GM23338 (cell line): ENCODE measurements around the gene SLC37A1. TPM values are rescaled to one million over a fixed set of nuclear protein-coding genes. Genes with fewer than 3 reads are reported as not detected.

ENCODE experiments used
- ATAC-seq: fragments of 200-7000 bp; cut with Tn5 transposase; 3 replicates; pipeline ENCODE4 v1.9.1; 2020
- DNase-seq: peaks from one replicate; pipeline ENCODE4 v3.0.0-alpha.2; 2015; ENCODE audit warnings: low spot score
- H2AFZ ChIP-seq: fragments of 200-600 bp; sonication (generic); 2 replicates; pipeline ENCODE4 v1.8.0; 2016; ENCODE audit warnings: antibody characterized with exemption, mild to moderate bottlenecking, moderate library complexity
- H3F3A ChIP-seq: fragments of 200-600 bp; sonication (generic); replicated peaks from 2 replicates; pipeline ENCODE4 v1.8.0; 2017; ENCODE audit warnings: antibody characterized with exemption, mixed run types, low read depth
- H3K27ac ChIP-seq: fragments of 200-600 bp; sonication (generic); 2 replicates; pipeline ENCODE4 v1.6.1; 2016; ENCODE audit warnings: low read depth
- H3K27me3 ChIP-seq: fragments of 200-600 bp; sonication (generic); 2 replicates; pipeline ENCODE4 v1.8.0; 2016; ENCODE audit warnings: mild to moderate bottlenecking, mixed run types, moderate library complexity; ENCODE audit not compliant: insufficient read depth
- H3K36me3 ChIP-seq: fragments of 200-600 bp; sonication (generic); 2 replicates; pipeline ENCODE4 v1.8.0; 2016; ENCODE audit warnings: mild to moderate bottlenecking; ENCODE audit not compliant: insufficient read depth
- H3K4me1 ChIP-seq: fragments of 200-600 bp; sonication (generic); 2 replicates; pipeline ENCODE4 v1.8.0; 2016; ENCODE audit warnings: mild to moderate bottlenecking, moderate library complexity; ENCODE audit not compliant: insufficient read depth
- H3K4me2 ChIP-seq: fragments of 200-600 bp; sonication (generic); 2 replicates; pipeline ENCODE4 v1.7.1; 2017; ENCODE audit warnings: mixed run types
- H3K4me3 ChIP-seq: fragments of 200-600 bp; sonication (generic); 2 replicates; pipeline ENCODE4 v1.6.1; 2016; ENCODE audit warnings: mixed run types
- H3K79me2 ChIP-seq: fragments of 200-600 bp; sonication (generic); replicated peaks from 2 replicates; pipeline ENCODE4 v1.8.0; 2017; ENCODE audit warnings: mild to moderate bottlenecking; ENCODE audit not compliant: insufficient read depth
- H3K9me2 ChIP-seq: fragments of 200-600 bp; sonication (generic); 2 replicates; pipeline ENCODE4 v1.8.0; 2017; ENCODE audit not compliant: insufficient read depth
- H4K20me1 ChIP-seq: fragments of 200-600 bp; sonication (generic); replicated peaks from 2 replicates; pipeline ENCODE4 v1.8.0; 2017; ENCODE audit warnings: mild to moderate bottlenecking; ENCODE audit not compliant: insufficient read depth
- H3K27ac Mint-ChIP-seq: 2 replicates; pipeline ENCODE4 v1.8.0; 2020; ENCODE audit warnings: inconsistent platforms, mild to moderate bottlenecking, moderate library complexity, mixed read lengths
- H3K27me3 Mint-ChIP-seq: 3 replicates; pipeline ENCODE4 v1.8.0; 2022; ENCODE audit warnings: low read depth, mild to moderate bottlenecking, moderate library complexity, mixed read lengths, inconsistent platforms; ENCODE audit not compliant: insufficient read depth, poor library complexity
- H3K36me3 Mint-ChIP-seq: 3 replicates; pipeline ENCODE4 v1.8.0; 2021; ENCODE audit warnings: low read depth, mild to moderate bottlenecking, inconsistent platforms, moderate library complexity, mixed read lengths
- H3K4me1 Mint-ChIP-seq: 3 replicates; pipeline ENCODE4 v1.8.0; 2020; ENCODE audit warnings: mild to moderate bottlenecking, inconsistent platforms, mixed read lengths
- H3K4me3 Mint-ChIP-seq: 3 replicates; pipeline ENCODE4 v1.8.0; 2021; ENCODE audit warnings: moderate library complexity, mild to moderate bottlenecking, inconsistent platforms, mixed read lengths
- H3K9me3 Mint-ChIP-seq: 3 replicates; pipeline ENCODE4 v1.8.0; 2020; ENCODE audit warnings: moderate library complexity, mild to moderate bottlenecking, inconsistent platforms, mixed read lengths
- CREB1 ChIP-seq: fragments of 250-450 bp; sonication (Bioruptor Pico); IDR thresholded peaks from 2 replicates; pipeline ENCODE4 v1.5.0; 2020; ENCODE audit warnings: low read depth, mild to moderate bottlenecking, moderate library complexity
- NANOG ChIP-seq: IDR thresholded peaks from 2 replicates; pipeline ENCODE4 v1.6.1; 2016; ENCODE audit warnings: antibody characterized with exemption, borderline replicate concordance
- STAT1 ChIP-seq: IDR thresholded peaks from one replicate; pipeline ENCODE4 v1.6.1; 2016; ENCODE audit warnings: antibody characterized with exemption; ENCODE audit not compliant: unreplicated experiment
- ZNF114 ChIP-seq: fragments of 250-450 bp; sonication (Bioruptor Pico); IDR thresholded peaks from 2 replicates; pipeline ENCODE4 v1.5.0; 2020; ENCODE audit warnings: mild to moderate bottlenecking, moderate library complexity
- ZNF331 ChIP-seq: fragments of 250-450 bp; sonication (Bioruptor Pico); IDR thresholded peaks from 2 replicates; pipeline ENCODE4 v1.5.0; 2020; ENCODE audit warnings: low read depth, mild to moderate bottlenecking, moderate library complexity
- polyA plus RNA-seq: library from polyadenylated mRNA; unstranded; fragments of >200 nt; fragmentation: Nextera tagmentation; extraction: Ambion mirVana; gene quantifications from 2 replicates; pipeline ENCODE4 v1.2.1, GENCODE V29; 2016
- total RNA-seq: library from RNA; depleted of rRNA; stranded (reverse); fragments of >200 nt; shearing (Covaris generic); gene quantifications from 2 replicates; pipeline ENCODE4 v1.2.3, GENCODE V29; 2014
- TF ChIP-seq, protein P1 (sequence below): IDR thresholded peaks from 2 replicates; pipeline ENCODE4 v1.6.1; 2016; ENCODE audit warnings: antibody characterized with exemption
- TF ChIP-seq, protein P2 (sequence below): IDR thresholded peaks from one replicate; pipeline ENCODE4 v1.6.1; 2018; ENCODE audit warnings: antibody characterized with exemption; ENCODE audit not compliant: unreplicated experiment

SLC37A1 gene
- total and polyA plus RNA-seq, 2 experiments from 2014 or later: 14.0 to 30.3 TPM

DNA sequence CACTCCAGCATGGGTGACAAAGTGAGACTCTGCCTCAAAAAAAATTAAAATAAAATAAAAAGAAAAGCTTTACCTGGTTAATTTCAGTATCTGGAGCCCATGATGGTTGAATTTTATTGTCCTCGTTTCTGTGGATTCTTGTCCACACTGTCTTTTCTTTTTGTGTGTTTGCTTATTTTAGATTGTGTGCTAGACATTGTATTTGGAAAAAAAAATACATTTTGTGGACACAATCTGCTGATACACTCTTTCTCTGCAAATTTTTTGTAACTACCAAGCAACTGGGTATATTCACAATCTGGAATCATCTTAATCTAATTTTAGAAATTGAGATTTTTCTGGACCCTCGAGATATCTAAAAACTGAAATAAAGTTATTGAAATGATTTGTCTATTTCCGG lies 98.2 kb downstream of the SLC37A1 start (continued):
- TF ChIP-seq, protein P1, sequence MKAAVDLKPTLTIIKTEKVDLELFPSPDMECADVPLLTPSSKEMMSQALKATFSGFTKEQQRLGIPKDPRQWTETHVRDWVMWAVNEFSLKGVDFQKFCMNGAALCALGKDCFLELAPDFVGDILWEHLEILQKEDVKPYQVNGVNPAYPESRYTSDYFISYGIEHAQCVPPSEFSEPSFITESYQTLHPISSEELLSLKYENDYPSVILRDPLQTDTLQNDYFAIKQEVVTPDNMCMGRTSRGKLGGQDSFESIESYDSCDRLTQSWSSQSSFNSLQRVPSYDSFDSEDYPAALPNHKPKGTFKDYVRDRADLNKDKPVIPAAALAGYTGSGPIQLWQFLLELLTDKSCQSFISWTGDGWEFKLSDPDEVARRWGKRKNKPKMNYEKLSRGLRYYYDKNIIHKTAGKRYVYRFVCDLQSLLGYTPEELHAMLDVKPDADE: no peak
- TF ChIP-seq NANOG: no peak
- no peak for TF ChIP-seq STAT1

DNA sequence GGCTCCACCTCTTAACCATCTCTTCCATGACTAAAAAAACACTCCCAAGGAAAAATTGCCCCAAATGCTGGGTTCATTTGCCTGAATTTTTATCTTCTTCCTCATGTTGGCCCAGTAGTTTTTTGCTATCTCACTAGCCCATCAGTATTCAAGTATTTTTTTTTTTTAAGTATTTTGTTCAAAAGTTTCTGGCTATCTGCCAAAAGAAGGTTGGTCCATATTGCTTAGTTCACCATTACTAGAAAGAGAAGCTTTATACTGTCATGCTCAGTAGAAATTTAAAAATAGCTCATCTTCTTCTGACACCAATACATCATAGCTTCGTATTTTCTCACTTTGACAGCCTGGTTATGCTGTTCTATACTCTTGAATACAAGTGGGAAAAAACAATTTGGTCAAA lies 98.7 kb downstream of the SLC37A1 start:
- Histone ChIP-seq H3K4me2 (no peak overlapping the region), H3K9me2 (peaks cover 10% of the 10 kb centered on the region; the same call in 1 of the 2 replicates), H3K36me3 (no peaks in the 10 kb centered on the region), H4K20me1 (no peaks in the 10 kb centered on the region), H3F3A (0 out of 2 replicates have a peak, but pooled peaks cover 3% of the 10 kb centered on the region), H3K4me3 (no peak overlapping the region), H3K27me3 (no peaks in the 10 kb centered on the region), H3K4me1 (no peaks in the 10 kb centered on the region), H3K79me2 (no peaks in the 10 kb centered on the region), H2AFZ (no peak overlapping the region), H3K27ac (no peak overlapping the region)
- Mint-ChIP-seq H3K4me1 (no peaks in the 10 kb centered on the region), H3K9me3 (peaks cover 13% of the 10 kb centered on the region; the same call in 2 of the 3 replicates), H3K27me3 (peaks cover 2% of the 10 kb centered on the region), H3K36me3 (peaks cover 2% of the 10 kb centered on the region; the same call in 1 of the 3 replicates), H3K27ac (no peak overlapping the region), H3K4me3 (no peak overlapping the region)
- ATAC-seq: no peak
- DNase-seq: no peak
- TF ChIP-seq CREB1 (CRISPR knock-in tag): no peak

DNA sequence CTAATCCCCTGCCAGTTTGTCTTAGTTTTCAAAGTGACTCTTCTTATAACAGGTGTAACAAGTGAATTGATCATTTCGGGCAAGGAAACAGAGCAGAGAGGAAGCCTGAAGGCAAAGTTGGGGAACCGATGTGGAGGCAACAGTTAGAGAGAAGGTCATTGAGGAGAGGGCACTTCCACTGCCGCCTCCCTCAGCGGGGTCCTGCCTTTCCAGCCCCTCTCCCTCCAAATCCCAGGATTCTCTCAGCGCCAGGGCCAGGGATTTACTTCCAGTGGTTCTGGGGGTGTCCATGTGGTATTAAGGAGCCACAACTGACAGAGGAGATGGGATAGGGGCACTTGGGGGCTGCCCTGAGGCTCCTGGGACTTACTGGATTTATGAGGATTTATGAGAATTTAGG lies 100.1 kb downstream of the SLC37A1 start:
- Histone ChIP-seq H3K4me3 (no peak overlapping the region), H3K4me1 (no peaks in the 10 kb centered on the region), H2AFZ (peak overlapping the region; percentile 63; the same call in 1 of the 2 replicates), H3K27ac (no peak overlapping the region), H3K4me2 (no peak overlapping the region), H3K79me2 (no peaks in the 10 kb centered on the region), H3K27me3 (no peaks in the 10 kb centered on the region), H3K9me2 (peaks cover 10% of the 10 kb centered on the region; the same call in 1 of the 2 replicates), H3F3A (0 out of 2 replicates have a peak, but pooled peaks cover 3% of the 10 kb centered on the region), H3K36me3 (no peaks in the 10 kb centered on the region), H4K20me1 (no peaks in the 10 kb centered on the region)
- Mint-ChIP-seq H3K27me3 (peaks cover 6% of the 10 kb centered on the region), H3K4me3 (no peak overlapping the region), H3K9me3 (peaks cover 9% of the 10 kb centered on the region; the same call in 2 of the 3 replicates), H3K36me3 (no peaks in the 10 kb centered on the region), H3K4me1 (no peaks in the 10 kb centered on the region), H3K27ac (no peak overlapping the region)
- DNase-seq: no peak
- no peak for ATAC-seq
- no peak for TF ChIP-seq ZNF331 (CRISPR knock-in tag)
- TF ChIP-seq CREB1 (CRISPR knock-in tag): no peak
- TF ChIP-seq, protein P2, sequence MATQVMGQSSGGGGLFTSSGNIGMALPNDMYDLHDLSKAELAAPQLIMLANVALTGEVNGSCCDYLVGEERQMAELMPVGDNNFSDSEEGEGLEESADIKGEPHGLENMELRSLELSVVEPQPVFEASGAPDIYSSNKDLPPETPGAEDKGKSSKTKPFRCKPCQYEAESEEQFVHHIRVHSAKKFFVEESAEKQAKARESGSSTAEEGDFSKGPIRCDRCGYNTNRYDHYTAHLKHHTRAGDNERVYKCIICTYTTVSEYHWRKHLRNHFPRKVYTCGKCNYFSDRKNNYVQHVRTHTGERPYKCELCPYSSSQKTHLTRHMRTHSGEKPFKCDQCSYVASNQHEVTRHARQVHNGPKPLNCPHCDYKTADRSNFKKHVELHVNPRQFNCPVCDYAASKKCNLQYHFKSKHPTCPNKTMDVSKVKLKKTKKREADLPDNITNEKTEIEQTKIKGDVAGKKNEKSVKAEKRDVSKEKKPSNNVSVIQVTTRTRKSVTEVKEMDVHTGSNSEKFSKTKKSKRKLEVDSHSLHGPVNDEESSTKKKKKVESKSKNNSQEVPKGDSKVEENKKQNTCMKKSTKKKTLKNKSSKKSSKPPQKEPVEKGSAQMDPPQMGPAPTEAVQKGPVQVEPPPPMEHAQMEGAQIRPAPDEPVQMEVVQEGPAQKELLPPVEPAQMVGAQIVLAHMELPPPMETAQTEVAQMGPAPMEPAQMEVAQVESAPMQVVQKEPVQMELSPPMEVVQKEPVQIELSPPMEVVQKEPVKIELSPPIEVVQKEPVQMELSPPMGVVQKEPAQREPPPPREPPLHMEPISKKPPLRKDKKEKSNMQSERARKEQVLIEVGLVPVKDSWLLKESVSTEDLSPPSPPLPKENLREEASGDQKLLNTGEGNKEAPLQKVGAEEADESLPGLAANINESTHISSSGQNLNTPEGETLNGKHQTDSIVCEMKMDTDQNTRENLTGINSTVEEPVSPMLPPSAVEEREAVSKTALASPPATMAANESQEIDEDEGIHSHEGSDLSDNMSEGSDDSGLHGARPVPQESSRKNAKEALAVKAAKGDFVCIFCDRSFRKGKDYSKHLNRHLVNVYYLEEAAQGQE: no peak
- TF ChIP-seq, protein P1: no peak
- TF ChIP-seq ZNF114 (CRISPR knock-in tag): no peak
- no peak for TF ChIP-seq STAT1
